NCI-H526 (cell line): ENCODE data around the gene TNRC6B.
"Not testable (repeated sequence)": the region's sequence is repeated elsewhere in the genome, so short reads cannot be mapped to it uniquely, and the experiment has no call there.

Source experiments
- DNase-seq, 2 experiments: peaks; one replicate each; lab custom pipeline; 2025; lab: John Stamatoyannopoulos, UW

The TNRC6B gene

GRCh38 chr22:40212121-40212520 lies 34.4 kb downstream of the TNRC6B start:
- no peak for DNase-seq

- DNase-seq: no peak
Observed at GRCh38 chr22:40213478-40213877, 35.8 kb downstream of the TNRC6B start.

GRCh38 chr22:40215266-40215665 lies 37.5 kb downstream of the TNRC6B start:
- no peak for DNase-seq

GRCh38 chr22:40216041-40216756 lies 38.5 kb downstream of the TNRC6B start:
- DNase-seq: no peak

- no peak for DNase-seq
Observed at GRCh38 chr22:40218152-40218551, 40.4 kb downstream of the TNRC6B start.

- DNase-seq: no peak
Observed at GRCh38 chr22:40218723-40219294, 41.1 kb downstream of the TNRC6B start.

- DNase-seq: no peak
Observed at GRCh38 chr22:40220316-40221054, 42.8 kb downstream of the TNRC6B start.

- DNase-seq: no peak
Observed at GRCh38 chr22:40221055-40221414, 43.3 kb downstream of the TNRC6B start.

- DNase-seq: not testable (repeated sequence)
Observed at GRCh38 chr22:40222979-40223378, 45.3 kb downstream of the TNRC6B start.

GRCh38 chr22:40224702-40225101 lies 47.0 kb downstream of the TNRC6B start:
- DNase-seq: no peak

- no peak for DNase-seq
Observed at GRCh38 chr22:40226620-40227019, 48.9 kb downstream of the TNRC6B start.

- no peak for DNase-seq
Observed at GRCh38 chr22:40231618-40232313, 54.0 kb downstream of the TNRC6B start.

GRCh38 chr22:40232624-40233023 lies 54.9 kb downstream of the TNRC6B start:
- DNase-seq: no peak

- no peak for DNase-seq
Observed at GRCh38 chr22:40233886-40234285, 56.2 kb downstream of the TNRC6B start.

- no peak for DNase-seq
Observed at GRCh38 chr22:40234658-40235057, 56.9 kb downstream of the TNRC6B start.

GRCh38 chr22:40235308-40235707 lies 57.6 kb downstream of the TNRC6B start:
- DNase-seq: no peak

GRCh38 chr22:40236131-40236665 lies 58.5 kb downstream of the TNRC6B start:
- no peak for DNase-seq

GRCh38 chr22:40237241-40237640 lies 59.5 kb downstream of the TNRC6B start:
- DNase-seq: no peak

- DNase-seq: no peak
Observed at GRCh38 chr22:40237788-40238424, 60.2 kb downstream of the TNRC6B start.

- DNase-seq: no peak
Observed at GRCh38 chr22:40238425-40239344, 61.0 kb downstream of the TNRC6B start.

GRCh38 chr22:40239345-40239683 lies 61.6 kb downstream of the TNRC6B start:
- DNase-seq: no peak
